Stomach (tissue), 9 donors: ENCODE data around the gene TMEM130. TPM values are rescaled to one million over a fixed set of nuclear protein-coding genes. Genes with fewer than 3 reads are reported as not detected.

Experiments
- DNase-seq, 2 donors: peaks; one replicate each; pipeline versions ENCODE4 v3.0.0 to v3.0.0-alpha.2; 2013 to 2019
- H3K27ac ChIP-seq, 5 donors: fragments of 200-600 bp in 4 of 5; sonication (generic) in 4 of 5; one replicate each; pipeline ENCODE4 v1.5.1; 2013 to 2019; ENCODE audit warnings: mild to moderate bottlenecking in 1 of 5, moderate library complexity in 1 of 5
- H3K27me3 ChIP-seq, 3 donors: fragments of 200-600 bp; sonication (generic); one replicate each; pipeline ENCODE4 v1.5.1; 2017 to 2019; ENCODE audit warnings: mixed run types in 1 of 3
- H3K36me3 ChIP-seq, 4 donors: fragments of 200-600 bp; sonication (generic); 1 replicate in 3 of 4; 2 replicates in 1 of 4; pipeline ENCODE4 v1.5.1; 2016 to 2019
- H3K4me1 ChIP-seq, 4 donors: fragments of 200-600 bp; sonication (generic); one replicate each; pipeline ENCODE4 v1.5.1; 2016 to 2019
- H3K4me3 ChIP-seq, 4 donors: fragments of 200-600 bp; sonication (generic) in 3 of 4; one replicate each; pipeline ENCODE4 v1.5.1; 2016 to 2019; ENCODE audit warnings: mild to moderate bottlenecking in 1 of 4
- H3K9me3 ChIP-seq, 4 donors: fragments of 200-600 bp; sonication (generic); one replicate each; pipeline ENCODE4 v1.5.1; 2016 to 2019
- CTCF ChIP-seq, 7 experiments: fragments of 450-650 bp in 4 of 7; fragments of 200-600 bp in 3 of 7; sonication (generic) in 3 of 7; IDR thresholded peaks; one replicate each; pipeline ENCODE4 v1.5.1; 2016 to 2019; ENCODE audit warnings: antibody characterized with exemption in 7 of 7, control low read depth in 2 of 7, mild to moderate bottlenecking in 1 of 7
- EP300 ChIP-seq: sonication (generic); formaldehyde crosslinking; IDR thresholded peaks from one replicate; pipeline ENCODE4 v1.6.1; 2017; ENCODE audit warnings: antibody characterized with exemption
- POLR2A ChIP-seq, 4 donors: fragments of 450-650 bp; IDR thresholded peaks; one replicate each; pipeline ENCODE4 v1.6.1; 2016; ENCODE audit warnings: antibody characterized with exemption in 4 of 4, control low read depth in 2 of 4, mild to moderate bottlenecking in 1 of 4, moderate library complexity in 1 of 4
- POLR2AphosphoS5 ChIP-seq, 3 donors: sonication (generic); formaldehyde crosslinking; IDR thresholded peaks; one replicate each; pipeline ENCODE4 v1.6.1; 2016; ENCODE audit warnings: antibody characterized with exemption in 3 of 3
- WGBS, 5 donors: extraction: QIAGEN DNeasy Blood & Tissue Kit in 3 of 5; methylation state at CpG; one replicate each; pipeline versions ENCODE4 v1.1.5 to v1.1.7; 2013 to 2018; 5-methylcytosine and 5-hydroxymethylcytosine counted together
- intact Hi-C: fragments of 100-400 bp; cut with DNase I; formaldehyde crosslinking; loops from one replicate; pipeline ENCODE4 v1.15.1; 2023; ENCODE audit warnings: low total_unique reads
- polyA plus RNA-seq, 3 donors: library from polyadenylated mRNA; stranded (reverse); fragments of 200-250 nt; gene quantifications; one replicate each; pipeline ENCODE4 v1.2.3, GENCODE V29; 2013
- total RNA-seq, 5 donors: library from RNA; depleted of rRNA; stranded (reverse); fragments of >200 nt; gene quantifications; one replicate each; pipeline versions ENCODE4 v1.1.0 to v1.2.3, GENCODE V29; 2014 to 2016
- donor health status: healthy with polysubstance abuse.
- donor health status: Bipolar disorder and iron deficiency.
- donor health status: healthy.

TMEM130 gene
- total and polyA plus RNA-seq, 8 donors = 0.29 to 4.1 (median 0.63) TPM; not detected in 3

GRCh38 chr7:98833022-98833421 lies 36.8 kb downstream of the TMEM130 start:
- H3K4me3 ChIP-seq = no peak overlapping the region
- peaks cover 0 to 21% (median 0%) of the 10 kb centered on the region in 3 donors for H3K27me3 ChIP-seq
- 78 to 98% (median 88%) methylated on average over 2 of the region's 2 CpGs for WGBS, 5 donors
- H3K9me3 ChIP-seq = no peaks in the 10 kb centered on the region
- intact Hi-C loops = no loop called here
- no peak for DNase-seq
- H3K27ac ChIP-seq = no peak overlapping the region
- no peaks in the 10 kb centered on the region for H3K36me3 ChIP-seq
- no peak for TF ChIP-seq EP300
- TF ChIP-seq POLR2A (IDR thresholded peaks at IDR 0.05) = no peak
- TF ChIP-seq CTCF (IDR thresholded peaks at IDR 0.05) = no peak
- TF ChIP-seq POLR2AphosphoS5 (IDR thresholded peaks at IDR 0.05) = no peak
- H3K4me1 ChIP-seq = no peaks in the 10 kb centered on the region

GRCh38 chr7:98831641-98832221 lies 38.1 kb downstream of the TMEM130 start:
- H3K27me3 ChIP-seq = peaks cover 0 to 18% (median 0%) of the 10 kb centered on the region in 3 donors
- no peaks in the 10 kb centered on the region for H3K36me3 ChIP-seq
- intact Hi-C loops = no loop called here
- TF ChIP-seq POLR2AphosphoS5 (IDR thresholded peaks at IDR 0.05) (no peak), POLR2A (IDR thresholded peaks at IDR 0.05) (no peak), CTCF (IDR thresholded peaks at IDR 0.05) (peak in 2 of 7 experiments; percentile 23 to 42), EP300 (no peak)
- 69 to 87% (median 77%) methylated on average over 8 of the region's 8 CpGs for WGBS, 5 donors
- H3K27ac ChIP-seq = no peak overlapping the region
- no peak overlapping the region for H3K4me3 ChIP-seq
- H3K9me3 ChIP-seq = no peaks in the 10 kb centered on the region
- no peak for DNase-seq
- H3K4me1 ChIP-seq = peaks cover 0 to 6% (median 2%) of the 10 kb centered on the region in 4 donors

GRCh38 chr7:98830972-98831548 lies 38.8 kb downstream of the TMEM130 start:
- TF ChIP-seq POLR2AphosphoS5 (IDR thresholded peaks at IDR 0.05) (no peak), CTCF (IDR thresholded peaks at IDR 0.05) (no peak), EP300 (no peak), POLR2A (IDR thresholded peaks at IDR 0.05) (no peak)
- no peaks in the 10 kb centered on the region for H3K9me3 ChIP-seq
- 55 to 81% (median 66%) methylated on average over 2 of the region's 2 CpGs for WGBS, 5 donors
- intact Hi-C loops = no loop called here
- peaks cover 0 to 12% (median 4%) of the 10 kb centered on the region in 4 donors for H3K4me1 ChIP-seq
- H3K36me3 ChIP-seq = no peaks in the 10 kb centered on the region
- peaks cover 0 to 17% (median 0%) of the 10 kb centered on the region in 3 donors for H3K27me3 ChIP-seq
- H3K4me3 ChIP-seq = no peak overlapping the region
- DNase-seq = no peak
- H3K27ac ChIP-seq = no peak overlapping the region

GRCh38 chr7:98828368-98828767 lies 41.4 kb downstream of the TMEM130 start:
- no peak for DNase-seq

More at GRCh38 chr7:98828368-98828767, 41.4 kb downstream of the TMEM130 start:
- Histone ChIP-seq H3K27me3 (peaks cover 0 to 17% (median 0%) of the 10 kb centered on the region in 3 donors), H3K4me3 (no peak overlapping the region), H3K4me1 (peaks cover 0 to 12% (median 4%) of the 10 kb centered on the region in 4 donors), H3K9me3 (no peaks in the 10 kb centered on the region), H3K27ac (no peak overlapping the region), H3K36me3 (no peaks in the 10 kb centered on the region)
- 87 to 97% (median 95%) methylated on average over 8 of the region's 8 CpGs for WGBS, 5 donors
- TF ChIP-seq CTCF (IDR thresholded peaks at IDR 0.05) = no peak
- TF ChIP-seq POLR2A (IDR thresholded peaks at IDR 0.05) = no peak
- intact Hi-C loops = no loop called here
